HG03521 (cell line): Measurements from ENCODE around the gene ZRANB1.

ENCODE experiments used
- ATAC-seq: cut with Tn5 transposase; IDR thresholded peaks from one replicate; pipeline ENCODE4 v1.9.1; 2021; ENCODE audit warnings: mild to moderate bottlenecking, moderate library complexity; ENCODE audit not compliant: unreplicated experiment

The ZRANB1 gene

DNA sequence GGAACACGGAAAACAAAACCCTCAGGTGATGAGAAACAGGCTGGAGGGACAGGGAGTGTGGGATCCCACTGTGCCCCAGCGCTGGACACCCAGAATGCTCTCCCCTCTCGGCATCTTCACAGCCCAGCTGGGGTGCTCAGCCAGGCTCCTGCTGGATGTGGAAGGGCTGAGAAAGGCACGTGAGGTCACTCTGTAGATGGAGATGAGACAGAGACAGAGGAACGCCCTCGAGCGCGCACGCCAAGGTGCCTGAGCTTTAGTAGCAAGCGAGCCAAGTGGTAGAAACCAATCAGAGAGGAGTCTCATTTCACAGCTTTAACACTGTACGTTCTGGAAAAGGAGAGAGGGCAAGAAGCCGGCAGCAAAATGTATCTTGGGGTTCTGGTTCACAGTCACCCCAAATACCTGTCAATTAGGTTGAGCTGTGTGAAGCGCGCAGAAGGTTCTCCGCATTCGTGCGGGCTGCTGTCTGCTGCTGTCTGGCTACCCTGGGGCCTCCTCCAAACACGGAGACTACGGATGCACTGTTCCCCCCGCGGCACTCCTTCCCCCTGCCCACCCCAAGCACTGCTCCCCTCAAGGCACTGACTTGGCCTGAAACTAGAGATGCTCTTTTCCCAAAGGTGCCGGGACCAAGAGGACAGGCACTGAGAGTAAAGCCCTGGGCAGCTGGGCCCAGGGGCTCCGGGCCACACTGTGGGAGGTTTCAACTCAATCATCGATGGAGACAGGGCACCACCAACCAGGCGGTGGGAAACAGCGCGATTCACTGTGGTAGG is 91.4 kb downstream of the ZRANB1 start:
- no peak for ATAC-seq

DNA sequence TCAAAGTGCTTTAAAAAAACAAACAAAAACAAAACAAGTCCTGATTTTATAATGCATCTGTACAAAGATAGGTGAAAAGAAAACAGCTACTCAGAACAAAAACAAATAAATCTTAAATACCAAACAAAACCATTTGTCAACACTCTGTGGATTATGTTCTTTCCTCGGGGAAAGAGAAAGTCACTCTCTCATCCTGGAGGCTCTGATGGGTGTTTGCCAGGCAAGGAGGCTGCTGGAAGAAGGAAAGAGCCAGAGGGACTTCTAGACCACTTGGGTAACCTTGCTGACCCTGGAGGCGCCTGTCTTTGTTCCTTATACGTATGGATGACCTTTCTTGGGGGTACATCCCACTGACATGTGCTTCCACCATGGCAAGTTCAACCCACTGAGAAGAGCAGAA is 92.8 kb downstream of the ZRANB1 start:
- ATAC-seq: no peak

DNA sequence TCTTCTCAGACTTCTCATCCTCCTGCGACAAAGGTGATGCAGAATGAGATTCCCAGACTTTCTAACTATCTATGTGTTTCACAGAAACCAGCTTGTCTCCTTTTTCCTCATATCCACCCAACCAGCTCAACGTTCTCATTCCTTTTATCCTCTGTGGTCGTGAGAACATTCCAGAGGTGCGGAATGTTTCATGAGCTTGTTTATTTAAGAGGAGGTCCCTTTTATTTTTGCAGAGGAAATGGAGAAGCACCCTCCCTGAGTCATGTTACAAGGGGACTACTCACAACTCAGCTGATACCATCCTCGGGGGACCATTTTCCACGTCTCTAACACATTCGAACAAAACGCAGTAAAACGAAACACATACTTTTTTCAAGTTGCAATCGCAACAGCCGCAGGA is 93.2 kb downstream of the ZRANB1 start:
- no peak for ATAC-seq

DNA sequence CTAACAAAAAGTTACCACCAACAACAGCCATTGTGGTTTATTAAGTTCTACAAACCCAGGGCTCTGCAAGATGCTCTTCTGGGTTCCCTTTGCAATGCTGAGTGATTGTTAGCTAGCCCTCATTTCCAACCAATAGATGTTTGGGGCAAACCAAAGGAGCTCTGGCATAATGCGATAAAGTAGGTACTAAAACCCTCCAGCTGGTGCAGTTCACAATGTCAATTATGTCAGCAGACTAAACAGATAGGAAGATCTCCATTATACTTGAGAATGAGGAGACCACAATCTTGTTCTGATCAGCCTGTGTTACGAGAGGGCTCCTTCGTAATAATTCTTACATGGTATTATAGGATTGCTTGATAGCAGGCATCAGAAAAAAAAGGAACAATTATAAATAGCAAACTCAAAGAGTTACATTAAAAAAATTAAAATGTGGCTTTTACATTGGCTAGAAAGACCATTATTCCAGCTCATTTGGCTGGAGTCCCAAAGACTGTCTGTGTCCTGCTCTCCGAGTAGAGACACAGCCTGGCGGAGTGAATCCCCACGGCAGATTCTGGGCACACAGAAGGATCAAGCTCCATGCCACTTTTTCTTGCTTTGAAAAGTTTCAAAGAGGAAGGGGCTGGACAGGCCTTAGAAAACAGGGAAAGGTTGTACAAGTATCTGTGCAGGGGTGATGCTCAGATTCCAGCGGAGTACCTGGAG is 93.8 kb downstream of the ZRANB1 start:
- no peak for ATAC-seq

DNA sequence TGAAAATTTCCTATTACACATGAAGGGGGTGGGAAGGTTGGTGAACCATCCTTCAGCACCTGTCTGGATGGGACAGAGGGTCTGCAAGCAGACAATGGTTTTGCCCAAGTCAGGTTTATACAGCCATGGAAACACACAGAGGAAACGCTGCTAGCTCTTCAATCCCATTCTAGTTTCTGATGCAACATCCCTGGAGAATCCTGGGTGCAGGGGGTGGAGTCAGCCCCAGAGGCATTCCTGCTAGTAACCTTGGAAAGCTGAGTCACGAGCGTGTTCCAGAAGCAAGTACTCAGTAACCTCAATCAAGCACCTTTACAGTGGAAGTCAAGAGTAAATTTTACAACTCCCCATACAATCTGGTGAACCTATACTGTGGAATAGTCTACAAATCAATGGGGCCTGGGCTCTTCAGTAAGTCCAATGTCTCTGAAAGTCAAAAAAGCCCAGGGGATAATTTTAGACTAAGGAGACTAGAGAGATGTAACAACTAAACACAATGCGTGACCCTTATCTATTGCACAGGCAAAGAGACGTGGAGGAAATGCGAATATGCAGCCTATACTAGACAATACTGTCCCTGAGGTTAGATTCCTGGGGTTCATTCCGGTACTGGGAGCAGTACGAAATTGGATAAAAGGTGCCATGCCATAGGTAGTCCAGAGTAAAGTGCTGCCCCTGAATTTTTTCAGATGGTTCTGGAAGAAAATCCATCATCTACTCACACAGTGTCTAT is 95.4 kb downstream of the ZRANB1 start:
- no peak for ATAC-seq
